RWPE2 (cell line): ENCODE results near the gene FASTK.

Source experiments
- ATAC-seq: fragments of 200-7000 bp; cut with Tn5 transposase; 3 replicates; pipeline ENCODE4 v1.9.1; 2021; ENCODE audit warnings: low read depth
- DNase-seq: peaks from one replicate; pipeline ENCODE4 v3.0.0-alpha.2; 2020; ENCODE audit warnings: low spot score
- H3K27ac ChIP-seq: fragments of 450-650 bp; 2 replicates; pipeline ENCODE4 v1.5.1; 2017; ENCODE audit warnings: mild to moderate bottlenecking; ENCODE audit not compliant: poor library complexity, severe bottlenecking
- H3K27me3 ChIP-seq: fragments of 250-450 bp; sonication (Bioruptor Pico); 2 replicates; pipeline ENCODE4 v1.5.1; 2021; ENCODE audit warnings: mild to moderate bottlenecking, moderate library complexity; ENCODE audit not compliant: insufficient read depth, poor library complexity, severe bottlenecking
- H3K36me3 ChIP-seq: fragments of 250-450 bp; sonication (Bioruptor Pico); 2 replicates; pipeline ENCODE4 v1.5.1; 2020; ENCODE audit warnings: low read depth, mild to moderate bottlenecking, moderate library complexity
- H3K4me1 ChIP-seq: fragments of 250-450 bp; sonication (Bioruptor Pico); 2 replicates; pipeline ENCODE4 v1.5.1; 2021; ENCODE audit warnings: mild to moderate bottlenecking, moderate library complexity; ENCODE audit not compliant: insufficient read depth, poor library complexity, severe bottlenecking
- H3K4me3 ChIP-seq: fragments of 250-450 bp; sonication (Bioruptor Pico); 2 replicates; pipeline ENCODE4 v1.5.1; 2021; ENCODE audit warnings: mild to moderate bottlenecking, moderate library complexity; ENCODE audit not compliant: severe bottlenecking
- H3K9me3 ChIP-seq: fragments of 250-450 bp; sonication (Bioruptor Pico); 2 replicates; pipeline ENCODE4 v1.5.1; 2021; ENCODE audit warnings: mild to moderate bottlenecking, moderate library complexity; ENCODE audit not compliant: severe bottlenecking
- CTCF ChIP-seq: fragments of 450-650 bp; IDR thresholded peaks from one replicate; pipeline ENCODE4 v1.5.1; 2017; ENCODE audit warnings: mild to moderate bottlenecking, moderate library complexity; ENCODE audit not compliant: poor library complexity, severe bottlenecking

The FASTK gene

GRCh38 chr7:151103973-151104372, 23.4 kb upstream of the FASTK start:
- ATAC-seq (no peak), DNase-seq (no peak)
- no peak overlapping the region for H3K4me3 ChIP-seq
- H3K27ac ChIP-seq: no peak overlapping the region
- no peaks in the 10 kb centered on the region for H3K4me1 ChIP-seq
- no peak for TF ChIP-seq CTCF
- no peaks in the 10 kb centered on the region for H3K9me3 ChIP-seq
- no peaks in the 10 kb centered on the region; the same call in 1 of the 2 replicates for H3K36me3 ChIP-seq
- H3K27me3 ChIP-seq: no peaks in the 10 kb centered on the region

GRCh38 chr7:151102991-151103390, 22.4 kb upstream of the FASTK start:
- Histone ChIP-seq H3K27ac (no peak overlapping the region), H3K4me3 (no peak overlapping the region), H3K27me3 (no peaks in the 10 kb centered on the region), H3K36me3 (no peaks in the 10 kb centered on the region; the same call in 1 of the 2 replicates), H3K4me1 (no peaks in the 10 kb centered on the region), H3K9me3 (no peaks in the 10 kb centered on the region)
- DNase-seq (no peak), ATAC-seq (no peak)
- TF ChIP-seq CTCF: no peak

GRCh38 chr7:151101621-151102396, 21.2 kb upstream of the FASTK start:
- Histone ChIP-seq H3K27me3 (no peaks in the 10 kb centered on the region), H3K4me3 (no peak overlapping the region), H3K4me1 (no peaks in the 10 kb centered on the region), H3K27ac (no peak overlapping the region), H3K36me3 (peaks cover 5% of the 10 kb centered on the region; the same call in 1 of the 2 replicates), H3K9me3 (no peaks in the 10 kb centered on the region)
- TF ChIP-seq CTCF: no peak
- DNase-seq (no peak), ATAC-seq (no peak)

GRCh38 chr7:151100921-151101320, 20.3 kb upstream of the FASTK start:
- Histone ChIP-seq H3K27ac (no peak overlapping the region), H3K9me3 (no peaks in the 10 kb centered on the region), H3K4me1 (no peaks in the 10 kb centered on the region), H3K36me3 (peaks cover 6% of the 10 kb centered on the region), H3K27me3 (no peaks in the 10 kb centered on the region), H3K4me3 (no peak overlapping the region)
- TF ChIP-seq CTCF: no peak
- no peak for ATAC-seq
- peak; percentile 54 for DNase-seq
